Urinary bladder (tissue), 4 donors: ENCODE measurements around the gene C6orf15. TPM values are rescaled to one million over a fixed set of nuclear protein-coding genes. Genes with fewer than 3 reads are reported as not detected.

Source experiments
- DNase-seq: peaks from one replicate; pipeline ENCODE4 v3.0.0-alpha.2; 2015; ENCODE audit errors: extremely low spot score
- H3K27ac ChIP-seq: one replicate; pipeline ENCODE4 v1.5.1; 2013; ENCODE audit warnings: low read depth, mild to moderate bottlenecking, moderate library complexity
- H3K36me3 ChIP-seq: one replicate; pipeline ENCODE4 v1.6.1; 2013; ENCODE audit warnings: mild to moderate bottlenecking, moderate library complexity; ENCODE audit not compliant: insufficient read depth
- H3K4me1 ChIP-seq: one replicate; pipeline ENCODE4 v1.6.1; 2013; ENCODE audit warnings: mild to moderate bottlenecking, moderate library complexity; ENCODE audit not compliant: insufficient read depth
- H3K4me3 ChIP-seq: one replicate; pipeline ENCODE4 v1.5.1; 2013; ENCODE audit warnings: low read depth, low read length
- WGBS: extraction: QIAGEN DNeasy Blood & Tissue Kit; methylation state at CpG from one replicate; pipeline ENCODE4 v1.1.7; 2013; 5-methylcytosine and 5-hydroxymethylcytosine counted together
- polyA plus RNA-seq: library from polyadenylated mRNA; stranded (reverse); fragments of 200-250 nt; gene quantifications from one replicate; pipeline ENCODE4 v1.2.3, GENCODE V29; 2013
- total RNA-seq: library from RNA; depleted of rRNA; stranded (reverse); fragments of >200 nt; gene quantifications from one replicate; pipeline ENCODE4 v1.2.3, GENCODE V29; 2014
- donor health status: healthy with polysubstance abuse.
- donor health status: healthy.

Gene C6orf15
- total RNA-seq (not detected), polyA plus RNA-seq (not detected)

DNA sequence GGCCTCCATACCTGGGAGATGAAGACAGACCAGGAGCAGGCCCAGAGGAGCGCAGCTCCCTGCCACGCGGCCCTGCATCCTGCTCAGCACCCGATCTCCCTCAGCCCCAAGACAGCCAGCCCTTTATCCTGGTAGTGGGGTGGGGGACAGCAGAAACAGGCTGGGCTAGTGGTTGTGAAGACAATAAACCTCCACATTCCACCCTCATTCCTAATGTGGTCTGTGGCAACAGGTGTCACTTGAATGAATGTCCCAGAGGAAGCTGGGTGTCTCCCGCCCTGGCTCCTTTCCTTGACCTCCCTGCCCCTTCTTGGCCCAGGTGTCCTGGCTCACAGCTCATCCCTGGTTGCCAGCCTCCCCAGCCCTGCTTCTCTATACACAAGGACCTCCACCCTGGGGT is at the start of gene C6orf15:
C6orf15 (minus strand) TSS at position 98 of the 400 bp plus-strand sequence; CDS start at position 78, 20 bp downstream.
- H3K27ac ChIP-seq = no peak within 1 kb of the TSS
- 91% methylated on average over 5 of the region's 5 CpGs for WGBS
- no peak within 1 kb of the TSS for H3K4me3 ChIP-seq
- no peaks in the 10 kb centered on the region for H3K4me1 ChIP-seq
- DNase-seq = no peak
- no peaks in the 10 kb centered on the region for H3K36me3 ChIP-seq

DNA sequence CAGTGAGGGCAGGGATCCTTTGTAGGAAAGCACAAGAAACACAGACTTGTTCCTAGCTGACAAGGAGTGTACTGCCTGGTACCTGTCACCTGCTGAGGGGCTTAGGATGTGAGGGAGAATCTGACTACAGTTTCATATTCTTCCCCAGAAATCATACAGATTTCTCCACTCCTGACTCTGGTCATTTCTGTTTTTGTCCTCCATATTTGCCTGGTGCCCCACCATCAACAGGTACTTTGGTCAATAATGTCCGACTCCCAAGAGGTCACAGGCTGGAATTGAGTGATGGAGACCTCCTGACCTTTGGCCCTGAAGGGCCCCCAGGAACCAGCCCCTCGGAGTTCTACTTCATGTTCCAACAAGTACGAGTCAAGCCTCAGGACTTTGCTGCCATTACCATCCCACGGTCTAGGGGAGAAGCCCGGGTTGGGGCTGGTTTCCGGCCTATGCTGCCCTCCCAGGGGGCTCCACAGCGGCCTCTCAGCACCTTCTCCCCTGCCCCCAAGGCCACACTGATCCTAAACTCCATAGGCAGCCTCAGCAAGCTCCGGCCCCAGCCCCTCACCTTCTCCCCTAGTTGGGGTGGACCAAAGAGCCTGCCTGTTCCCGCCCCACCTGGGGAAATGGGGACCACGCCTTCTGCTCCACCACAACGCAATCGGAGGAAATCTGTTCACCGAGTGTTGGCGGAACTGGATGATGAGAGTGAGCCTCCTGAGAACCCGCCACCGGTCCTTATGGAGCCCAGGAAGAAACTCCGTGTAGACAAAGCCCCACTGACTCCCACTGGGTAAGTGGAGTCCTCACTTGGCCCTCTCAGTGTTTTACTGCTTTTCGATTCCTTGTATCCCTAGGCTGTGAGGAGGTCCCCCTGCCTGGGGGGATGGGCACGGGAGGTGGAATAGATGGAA is 49.1 kb upstream of the C6orf15 start:
- H3K4me3 ChIP-seq = no peak overlapping the region
- DNase-seq = no peak
- peaks cover 3% of the 10 kb centered on the region for H3K36me3 ChIP-seq
- H3K4me1 ChIP-seq = no peaks in the 10 kb centered on the region
- WGBS = 91% methylated on average over 19 of the region's 19 CpGs
- no peak overlapping the region for H3K27ac ChIP-seq

DNA sequence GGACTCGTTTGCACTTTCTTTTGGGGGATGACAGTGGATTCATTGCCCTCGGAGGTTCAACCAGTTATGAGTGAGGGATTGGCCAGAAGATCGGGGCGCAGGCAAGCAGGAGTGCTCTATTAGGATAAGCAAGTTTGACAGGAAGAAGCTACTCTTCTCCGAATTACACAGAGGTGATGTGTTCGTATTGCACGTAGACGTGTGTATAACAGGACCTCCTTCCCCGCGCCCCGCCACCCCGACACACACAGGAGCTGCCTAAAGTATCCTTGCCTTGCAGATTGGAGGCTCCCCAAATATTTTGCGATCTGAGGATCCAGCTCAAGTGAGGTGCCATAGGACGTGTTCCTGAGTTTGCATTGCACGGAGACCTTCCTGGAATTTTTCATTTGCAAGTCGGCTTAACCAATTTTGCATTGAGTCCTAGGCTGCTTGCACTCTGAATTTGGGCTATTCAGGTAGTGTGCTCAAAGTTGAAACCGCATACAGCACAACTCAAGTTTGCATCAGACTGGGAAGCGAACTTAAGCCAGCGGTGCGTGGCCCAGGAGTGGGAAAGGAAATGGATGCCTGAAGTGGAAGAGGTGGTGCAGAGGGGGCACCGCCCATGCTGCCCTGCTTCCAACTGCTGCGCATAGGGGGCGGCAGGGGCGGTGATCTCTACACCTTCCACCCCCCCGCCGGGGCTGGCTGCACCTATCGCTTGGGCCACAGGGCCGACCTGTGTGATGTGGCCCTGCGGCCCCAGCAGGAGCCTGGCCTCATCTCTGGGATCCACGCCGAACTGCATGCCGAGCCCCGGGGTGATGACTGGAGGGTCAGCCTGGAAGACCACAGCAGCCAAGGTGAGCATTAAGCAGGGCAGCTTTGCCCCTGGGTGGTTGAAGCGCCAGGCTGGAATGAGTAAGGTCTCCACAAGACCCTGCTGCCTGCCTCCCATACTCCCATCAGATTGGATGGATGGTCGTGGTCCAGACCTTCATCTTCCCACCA is 46.8 kb upstream of the C6orf15 start:
- Histone ChIP-seq H3K27ac (no peak overlapping the region), H3K36me3 (peaks cover 3% of the 10 kb centered on the region), H3K4me3 (peak overlapping the region; percentile 53), H3K4me1 (no peaks in the 10 kb centered on the region)
- no peak for DNase-seq
- WGBS = 12% methylated on average over 35 of the region's 35 CpGs

DNA sequence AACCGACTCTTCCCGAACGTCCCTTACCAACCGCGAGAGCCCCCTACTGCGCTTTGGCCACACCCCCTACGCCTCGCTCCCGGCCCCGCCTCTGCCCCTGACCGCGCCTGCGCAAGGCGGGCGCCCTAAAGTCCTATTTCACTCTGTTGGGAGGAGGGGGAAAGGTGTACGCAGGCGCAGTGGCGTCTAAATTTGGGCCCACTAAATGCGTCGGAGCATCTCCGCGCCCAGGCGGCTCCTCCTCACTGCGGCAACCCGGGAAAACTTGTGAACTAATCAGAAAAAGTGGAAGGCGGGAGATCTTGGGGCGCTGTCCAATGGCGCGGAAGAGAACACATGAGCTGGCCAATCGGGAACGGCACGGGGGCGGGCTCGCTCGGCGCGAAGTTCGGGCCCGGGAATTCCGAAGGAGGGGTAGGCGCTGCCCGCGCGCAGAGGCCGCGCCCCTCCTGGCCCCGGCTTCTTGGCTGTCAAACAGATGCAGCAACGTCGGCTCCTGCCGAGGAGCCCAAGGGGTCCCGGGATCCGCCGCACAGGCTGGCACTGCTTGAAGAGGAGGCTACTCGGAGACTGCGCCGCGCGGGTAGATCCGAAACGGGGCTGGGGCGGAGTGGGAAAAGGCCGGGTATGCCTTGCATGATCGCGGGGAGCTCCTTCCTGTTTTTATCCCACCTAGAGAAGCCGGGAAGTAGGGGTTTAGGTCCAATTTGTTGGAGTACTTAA is 45.9 kb upstream of the C6orf15 start, which contains the start of gene TCF19:
TCF19 (plus strand) TSS at position 450 of the 723 bp plus-strand sequence. CDS start 881 bp downstream, outside the sequence.
- Histone ChIP-seq H3K4me1 (no peaks in the 10 kb centered on the region), H3K36me3 (peaks cover 3% of the 10 kb centered on the region), H3K4me3 (peak within 1 kb of the TSS; percentile 53), H3K27ac (peak within 1 kb of the TSS; percentile 35)
- DNase-seq = peak; percentile 99
- WGBS = under 1% methylated on average over 65 of the region's 65 CpGs

DNA sequence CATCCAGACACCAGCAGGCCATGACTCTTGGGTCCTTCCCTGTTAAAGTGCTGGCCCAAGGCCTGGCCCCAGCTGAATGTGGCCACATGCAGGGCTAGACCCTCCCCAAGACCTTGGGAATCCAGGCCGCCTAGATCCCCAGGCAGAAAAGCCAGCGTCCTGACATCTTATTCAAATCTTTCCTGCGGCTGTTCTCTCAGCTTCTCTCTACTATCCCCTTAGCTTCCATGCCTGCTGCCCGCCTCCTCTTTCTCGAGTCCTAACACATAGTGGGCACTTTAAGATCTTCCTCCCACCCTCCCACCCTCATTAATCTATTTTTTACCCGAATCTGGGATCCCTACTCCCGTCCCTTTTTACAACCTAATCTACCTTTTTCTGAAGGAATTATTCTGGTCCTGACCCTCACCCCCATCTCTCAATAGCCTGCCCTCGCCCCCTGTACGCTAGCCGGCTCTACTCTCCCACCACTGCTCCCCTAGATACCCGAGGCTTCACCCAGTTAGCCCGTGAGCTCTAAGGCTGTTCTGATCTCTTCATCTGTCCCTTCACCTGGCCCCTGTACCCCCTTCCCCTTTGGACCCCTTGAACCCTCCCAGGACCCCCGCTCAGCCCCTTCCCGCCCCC is 45.3 kb upstream of the C6orf15 start, which contains the start of gene CCHCR1:
CCHCR1 (minus strand) TSS at position 290 of the 627 bp plus-strand sequence; CDS start at position 88, 202 bp downstream.
- Histone ChIP-seq H3K27ac (peak within 1 kb of the TSS; percentile 35), H3K4me3 (peak within 1 kb of the TSS; percentile 53), H3K36me3 (peaks cover 3% of the 10 kb centered on the region), H3K4me1 (no peaks in the 10 kb centered on the region)
- WGBS = 5% methylated on average over 14 of the region's 14 CpGs
- DNase-seq = no peak

DNA sequence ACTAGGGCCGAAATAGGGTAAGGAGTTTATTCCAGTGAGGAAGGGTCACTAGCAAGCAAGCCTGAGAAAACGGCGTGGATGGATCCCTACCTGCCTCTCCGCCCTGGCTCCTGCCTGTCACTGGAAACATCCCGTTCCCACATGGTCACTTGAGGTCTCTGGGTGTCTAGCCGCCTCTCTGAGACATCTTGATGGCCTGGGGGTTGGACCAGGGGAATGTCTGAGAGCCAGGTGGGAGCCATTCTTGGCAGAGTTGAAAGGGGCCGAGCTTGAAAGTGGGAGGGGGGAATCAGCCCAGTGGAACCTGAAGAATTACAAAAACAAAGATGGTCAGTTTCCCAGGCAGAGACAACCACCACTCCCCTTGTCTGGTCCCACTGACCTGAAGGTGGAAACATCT is 44.3 kb upstream of the C6orf15 start:
- Histone ChIP-seq H3K27ac (no peak overlapping the region), H3K36me3 (peaks cover 2% of the 10 kb centered on the region), H3K4me1 (no peaks in the 10 kb centered on the region), H3K4me3 (no peak overlapping the region)
- 90% methylated on average over 7 of the region's 7 CpGs for WGBS
- DNase-seq = no peak

DNA sequence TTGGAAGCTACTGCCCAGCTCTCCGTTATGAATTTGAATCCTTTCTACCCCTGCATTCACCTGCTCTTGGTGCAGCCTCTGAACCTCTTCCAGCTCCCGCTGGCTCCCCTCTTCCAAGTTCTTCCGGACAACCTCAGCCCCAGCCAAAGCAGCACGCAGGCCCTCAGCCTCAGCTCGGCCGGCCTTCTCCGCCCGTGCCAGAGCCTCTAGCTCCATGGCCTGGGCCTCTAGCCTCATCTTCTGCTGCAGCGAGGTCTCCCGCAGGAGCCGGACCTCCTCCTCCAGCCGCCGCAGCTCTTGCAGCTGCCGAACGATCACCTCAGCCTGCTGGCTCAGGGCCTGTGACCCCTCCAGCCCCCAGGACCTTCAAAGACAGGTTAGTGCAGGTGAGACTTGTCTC is 42.1 kb upstream of the C6orf15 start:
- WGBS = 87% methylated on average over 15 of the region's 15 CpGs
- DNase-seq = no peak
- Histone ChIP-seq H3K4me1 (no peaks in the 10 kb centered on the region), H3K27ac (no peak overlapping the region), H3K36me3 (no peaks in the 10 kb centered on the region), H3K4me3 (no peak overlapping the region)

DNA sequence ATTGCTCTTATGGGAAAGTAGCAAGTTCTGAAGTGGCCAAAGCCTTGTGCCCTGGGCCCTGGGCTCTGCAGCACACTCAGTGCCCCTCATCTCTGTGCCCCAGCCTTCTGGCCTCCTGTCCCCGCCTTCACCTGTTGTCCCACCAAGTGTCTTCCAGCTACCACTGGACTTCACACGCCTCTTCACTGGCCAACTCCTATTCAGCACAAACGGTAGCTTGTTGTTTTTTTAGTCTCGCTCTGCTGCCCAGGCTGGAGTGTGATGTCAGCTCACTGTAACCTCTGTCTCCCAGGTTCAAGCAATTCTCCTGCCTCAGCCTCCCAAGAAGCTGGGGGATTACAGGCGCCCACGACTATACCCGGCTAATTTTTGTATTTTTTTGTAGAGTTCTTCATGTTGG is 40.4 kb upstream of the C6orf15 start:
- Histone ChIP-seq H3K27ac (no peak overlapping the region), H3K36me3 (no peaks in the 10 kb centered on the region), H3K4me1 (no peaks in the 10 kb centered on the region), H3K4me3 (no peak overlapping the region)
- no peak for DNase-seq
- WGBS = 94% methylated on average over 7 of the region's 7 CpGs

DNA sequence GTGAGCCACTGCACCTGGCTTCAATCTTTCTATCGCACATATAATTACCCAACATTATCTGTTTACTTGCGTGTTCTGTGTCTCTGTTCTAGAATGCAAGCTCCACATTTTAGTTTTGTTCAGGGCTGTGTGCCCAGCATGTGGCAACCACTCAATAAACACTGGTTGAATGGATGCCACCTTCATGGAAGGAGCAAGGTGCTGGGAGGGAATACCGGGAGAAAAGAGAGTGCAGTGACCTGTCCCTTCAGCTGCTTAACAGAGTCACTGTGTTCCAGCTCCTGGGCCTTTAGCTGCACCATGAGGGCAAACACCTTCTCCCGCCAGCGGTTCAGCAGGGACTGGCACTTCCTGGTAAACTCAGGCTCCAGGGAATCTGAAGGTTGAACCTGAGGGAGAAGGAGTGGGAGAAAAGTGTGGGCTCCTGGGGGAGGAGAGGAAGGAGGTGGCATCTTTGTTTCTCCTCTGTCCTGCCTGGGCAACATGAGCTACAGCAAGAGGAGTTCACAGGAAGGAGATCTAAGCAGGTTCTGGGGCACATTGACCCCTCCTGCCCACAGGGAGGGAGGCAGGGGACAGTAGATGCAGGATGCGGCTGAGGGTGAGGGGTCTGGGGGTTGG is 37.6 kb upstream of the C6orf15 start:
- Histone ChIP-seq H3K4me1 (no peaks in the 10 kb centered on the region), H3K4me3 (no peak overlapping the region), H3K36me3 (no peaks in the 10 kb centered on the region), H3K27ac (no peak overlapping the region)
- no peak for DNase-seq
- WGBS = 97% methylated on average over 6 of the region's 6 CpGs

DNA sequence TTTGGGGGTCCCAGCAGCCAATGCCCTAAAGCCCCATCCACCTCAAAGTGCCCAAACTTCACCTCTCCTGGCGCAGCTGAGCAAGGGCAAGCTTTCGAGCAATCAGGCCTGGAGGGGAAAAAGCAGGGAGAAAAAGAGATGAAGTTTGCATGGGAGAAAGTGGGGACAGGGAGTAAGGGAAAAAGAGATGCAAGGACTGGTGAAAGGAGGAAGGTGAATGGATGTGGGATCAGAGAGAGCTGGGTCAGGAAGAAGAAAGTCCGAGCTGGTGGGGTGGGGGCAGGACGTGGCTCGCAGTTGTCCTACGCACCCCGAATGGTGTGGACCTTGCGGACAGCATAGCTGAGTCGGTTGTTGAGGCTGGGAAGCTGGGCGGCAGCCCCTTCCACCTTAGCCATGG is 33.0 kb upstream of the C6orf15 start:
- Histone ChIP-seq H3K4me1 (no peaks in the 10 kb centered on the region), H3K4me3 (no peak overlapping the region), H3K36me3 (no peaks in the 10 kb centered on the region), H3K27ac (no peak overlapping the region)
- WGBS = over 99% methylated on average over 10 of the region's 10 CpGs
- DNase-seq = no peak

DNA sequence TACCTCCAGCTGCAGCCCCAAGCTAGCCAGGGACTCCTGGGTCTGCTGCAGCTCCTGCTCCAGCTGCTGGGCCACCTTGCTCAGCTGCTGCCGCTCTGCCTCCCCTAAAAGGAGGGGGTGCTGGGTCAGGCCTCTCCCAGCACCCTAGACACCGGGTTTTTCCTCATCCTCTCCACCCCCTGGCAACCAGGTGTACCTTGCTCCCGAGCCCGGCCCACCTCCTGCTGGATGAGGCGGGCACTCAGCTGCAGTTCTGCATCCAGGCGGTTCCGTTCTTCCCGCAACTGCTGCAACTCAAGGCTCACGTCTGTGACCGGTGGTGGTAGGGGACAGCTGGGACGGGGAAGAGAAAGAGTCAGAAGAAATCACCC is 32.6 kb upstream of the C6orf15 start:
- no peak for DNase-seq

DNA sequence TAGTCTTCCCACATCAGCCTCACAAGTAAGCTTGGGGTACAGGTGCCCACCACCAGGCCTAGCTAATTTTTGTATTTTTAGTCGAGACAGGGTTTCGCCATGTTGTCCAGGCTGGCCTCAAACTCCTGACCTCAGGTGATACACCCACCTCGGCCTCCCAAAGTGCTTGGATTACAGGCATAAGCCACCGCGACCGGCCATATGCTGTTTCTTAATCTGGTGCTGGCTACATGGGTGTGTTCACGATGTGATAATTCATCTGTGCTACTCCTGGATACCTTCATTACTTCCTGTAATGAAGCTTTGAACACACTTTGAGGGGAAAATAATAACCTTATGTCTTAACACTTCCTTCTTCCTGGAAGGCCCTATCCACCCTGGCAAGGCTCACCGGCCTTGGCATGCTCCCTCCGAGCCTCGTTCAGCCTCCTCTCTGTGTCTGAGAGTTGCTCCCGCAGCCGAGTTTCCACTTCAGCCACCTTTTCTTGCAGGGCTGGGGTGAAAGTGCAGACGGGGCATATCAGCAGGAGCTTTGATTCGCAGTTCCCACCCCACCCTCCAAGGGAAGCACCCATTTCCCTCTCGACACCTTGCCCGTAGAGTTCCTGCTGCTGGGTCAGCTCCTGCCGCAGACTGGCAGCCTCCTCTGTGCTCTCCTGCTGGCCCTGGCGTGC is 32.1 kb upstream of the C6orf15 start:
- Histone ChIP-seq H3K4me1 (no peaks in the 10 kb centered on the region), H3K4me3 (no peak overlapping the region), H3K36me3 (no peaks in the 10 kb centered on the region), H3K27ac (no peak overlapping the region)
- WGBS = 90% methylated on average over 18 of the region's 18 CpGs
- no peak for DNase-seq

More for the DNA sequence above, 32.6 kb upstream of the C6orf15 start:
- no peak overlapping the region for H3K27ac ChIP-seq
- no peak overlapping the region for H3K4me3 ChIP-seq
- H3K4me1 ChIP-seq = no peaks in the 10 kb centered on the region
- no peaks in the 10 kb centered on the region for H3K36me3 ChIP-seq
- WGBS = 77% methylated on average over 11 of the region's 11 CpGs
